NCI-H82 (cell line): Measurements from ENCODE around the gene ZNF469.
A peak's percentile ranks its signal among the peaks of the same experiment; 100 is the strongest.

Experiments
- DNase-seq: peaks from one replicate; lab custom pipeline; 2025; lab: John Stamatoyannopoulos, UW

The ZNF469 gene

GRCh38 chr16:88428616-88429386 is 46.0 kb downstream of the ZNF469 start:
- no peak for DNase-seq

GRCh38 chr16:88429387-88430184 is 46.8 kb downstream of the ZNF469 start:
- no peak for DNase-seq

DNA sequence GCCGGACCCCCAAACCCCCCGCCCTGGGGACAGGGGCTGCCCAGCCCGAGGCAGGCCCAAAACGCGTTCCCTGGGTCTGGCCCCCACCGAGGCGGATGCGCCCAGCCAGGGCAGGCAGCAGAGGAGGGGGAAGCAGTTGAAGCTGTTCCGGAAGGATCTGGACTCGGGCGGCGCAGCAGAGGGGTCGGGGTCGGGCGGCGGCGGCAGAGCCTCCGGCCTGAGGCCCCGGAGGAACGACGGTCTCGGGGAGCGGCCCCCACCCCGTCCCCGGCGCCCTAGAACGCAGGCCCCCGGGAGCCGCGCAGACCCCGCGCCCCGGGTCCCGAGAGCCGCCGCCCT is 47.4 kb downstream of the ZNF469 start:
- DNase-seq = no peak

- DNase-seq = peak; percentile 15
These were observed 48.0 kb downstream of the ZNF469 start for GRCh38 chr16:88430524-88431446.

- no peak for DNase-seq
These were observed 48.9 kb downstream of the ZNF469 start for GRCh38 chr16:88431651-88432050.

GRCh38 chr16:88432174-88432573 is 49.4 kb downstream of the ZNF469 start:
- no peak for DNase-seq
